HEK293 (cell line): ENCODE measurements around the gene PRTFDC1.

Experiments used
- MEIS1 ChIP-seq: sonication (generic); formaldehyde crosslinking; IDR thresholded peaks from 2 replicates; pipeline ENCODE4 v1.8.1; 2022; ENCODE audit warnings: missing genetic modification reagents, mild to moderate bottlenecking, borderline replicate concordance
- SP3 ChIP-seq: fragments of 450-650 bp; formaldehyde crosslinking; IDR thresholded peaks from 2 replicates; pipeline ENCODE4 v1.5.1; 2016; ENCODE audit warnings: missing biosample characterization, missing genetic modification characterization
- ZBTB1 ChIP-seq: fragments of 450-650 bp; formaldehyde crosslinking; IDR thresholded peaks from 2 replicates; pipeline ENCODE4 v1.5.1; 2016; ENCODE audit warnings: missing biosample characterization, missing genetic modification characterization
- ZBTB10 ChIP-seq: fragments of 450-650 bp; formaldehyde crosslinking; IDR thresholded peaks from 2 replicates; pipeline ENCODE4 v1.5.1; 2016; ENCODE audit warnings: missing biosample characterization, missing genetic modification characterization
- ZEB2 ChIP-seq: fragments of 450-650 bp; formaldehyde crosslinking; IDR thresholded peaks from 2 replicates; pipeline ENCODE4 v1.5.1; 2016; ENCODE audit warnings: missing biosample characterization, missing genetic modification characterization
- ZNF10 ChIP-seq: fragments of 450-650 bp; formaldehyde crosslinking; IDR thresholded peaks from 2 replicates; pipeline ENCODE4 v1.5.1; 2017; ENCODE audit warnings: missing biosample characterization, missing genetic modification characterization
- ZNF521 ChIP-seq: fragments of 450-650 bp; formaldehyde crosslinking; IDR thresholded peaks from 2 replicates; pipeline ENCODE4 v1.5.1; 2017; ENCODE audit warnings: missing biosample characterization, mild to moderate bottlenecking, missing genetic modification characterization
- ZNF785 ChIP-seq: fragments of 450-650 bp; formaldehyde crosslinking; IDR thresholded peaks from 2 replicates; pipeline ENCODE4 v1.5.1; 2016; ENCODE audit warnings: missing biosample characterization, missing genetic modification characterization
- TF ChIP-seq, protein P1 (sequence below): fragments of 450-650 bp; formaldehyde crosslinking; IDR thresholded peaks from 2 replicates; pipeline ENCODE4 v1.5.1; 2016; ENCODE audit warnings: missing biosample characterization, missing genetic modification characterization
- TF ChIP-seq, protein P2 (sequence below): fragments of 450-650 bp; formaldehyde crosslinking; IDR thresholded peaks from 2 replicates; pipeline ENCODE4 v1.5.1; 2016; ENCODE audit warnings: missing biosample characterization, missing genetic modification characterization
- TF ChIP-seq, protein P3 (sequence below): fragments of 450-650 bp; formaldehyde crosslinking; IDR thresholded peaks from 2 replicates; pipeline ENCODE4 v1.5.1; 2016; ENCODE audit warnings: missing biosample characterization, missing genetic modification characterization

GRCh38 chr10:24883176-24883575, 69.2 kb downstream of the PRTFDC1 start:
- TF ChIP-seq ZEB2 (no peak), ZNF521 (tag by site-specific recombination) (no peak), SP3 (tag by site-specific recombination) (no peak), ZNF785 (tag by site-specific recombination) (no peak), ZBTB10 (tag by site-specific recombination) (no peak), ZBTB1 (tag by site-specific recombination) (no peak), MEIS1 (CRISPR knock-in tag) (no peak), ZNF10 (tag by site-specific recombination) (no peak)
- TF ChIP-seq, protein P1, sequence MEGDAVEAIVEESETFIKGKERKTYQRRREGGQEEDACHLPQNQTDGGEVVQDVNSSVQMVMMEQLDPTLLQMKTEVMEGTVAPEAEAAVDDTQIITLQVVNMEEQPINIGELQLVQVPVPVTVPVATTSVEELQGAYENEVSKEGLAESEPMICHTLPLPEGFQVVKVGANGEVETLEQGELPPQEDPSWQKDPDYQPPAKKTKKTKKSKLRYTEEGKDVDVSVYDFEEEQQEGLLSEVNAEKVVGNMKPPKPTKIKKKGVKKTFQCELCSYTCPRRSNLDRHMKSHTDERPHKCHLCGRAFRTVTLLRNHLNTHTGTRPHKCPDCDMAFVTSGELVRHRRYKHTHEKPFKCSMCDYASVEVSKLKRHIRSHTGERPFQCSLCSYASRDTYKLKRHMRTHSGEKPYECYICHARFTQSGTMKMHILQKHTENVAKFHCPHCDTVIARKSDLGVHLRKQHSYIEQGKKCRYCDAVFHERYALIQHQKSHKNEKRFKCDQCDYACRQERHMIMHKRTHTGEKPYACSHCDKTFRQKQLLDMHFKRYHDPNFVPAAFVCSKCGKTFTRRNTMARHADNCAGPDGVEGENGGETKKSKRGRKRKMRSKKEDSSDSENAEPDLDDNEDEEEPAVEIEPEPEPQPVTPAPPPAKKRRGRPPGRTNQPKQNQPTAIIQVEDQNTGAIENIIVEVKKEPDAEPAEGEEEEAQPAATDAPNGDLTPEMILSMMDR (tag by site-specific recombination): no peak
- TF ChIP-seq, protein P2, sequence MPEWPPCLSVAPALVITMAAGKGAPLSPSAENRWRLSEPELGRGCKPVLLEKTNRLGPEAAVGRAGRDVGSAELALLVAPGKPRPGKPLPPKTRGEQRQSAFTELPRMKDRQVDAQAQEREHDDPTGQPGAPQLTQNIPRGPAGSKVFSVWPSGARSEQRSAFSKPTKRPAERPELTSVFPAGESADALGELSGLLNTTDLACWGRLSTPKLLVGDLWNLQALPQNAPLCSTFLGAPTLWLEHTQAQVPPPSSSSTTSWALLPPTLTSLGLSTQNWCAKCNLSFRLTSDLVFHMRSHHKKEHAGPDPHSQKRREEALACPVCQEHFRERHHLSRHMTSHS (tag by site-specific recombination): no peak
- TF ChIP-seq, protein P3, sequence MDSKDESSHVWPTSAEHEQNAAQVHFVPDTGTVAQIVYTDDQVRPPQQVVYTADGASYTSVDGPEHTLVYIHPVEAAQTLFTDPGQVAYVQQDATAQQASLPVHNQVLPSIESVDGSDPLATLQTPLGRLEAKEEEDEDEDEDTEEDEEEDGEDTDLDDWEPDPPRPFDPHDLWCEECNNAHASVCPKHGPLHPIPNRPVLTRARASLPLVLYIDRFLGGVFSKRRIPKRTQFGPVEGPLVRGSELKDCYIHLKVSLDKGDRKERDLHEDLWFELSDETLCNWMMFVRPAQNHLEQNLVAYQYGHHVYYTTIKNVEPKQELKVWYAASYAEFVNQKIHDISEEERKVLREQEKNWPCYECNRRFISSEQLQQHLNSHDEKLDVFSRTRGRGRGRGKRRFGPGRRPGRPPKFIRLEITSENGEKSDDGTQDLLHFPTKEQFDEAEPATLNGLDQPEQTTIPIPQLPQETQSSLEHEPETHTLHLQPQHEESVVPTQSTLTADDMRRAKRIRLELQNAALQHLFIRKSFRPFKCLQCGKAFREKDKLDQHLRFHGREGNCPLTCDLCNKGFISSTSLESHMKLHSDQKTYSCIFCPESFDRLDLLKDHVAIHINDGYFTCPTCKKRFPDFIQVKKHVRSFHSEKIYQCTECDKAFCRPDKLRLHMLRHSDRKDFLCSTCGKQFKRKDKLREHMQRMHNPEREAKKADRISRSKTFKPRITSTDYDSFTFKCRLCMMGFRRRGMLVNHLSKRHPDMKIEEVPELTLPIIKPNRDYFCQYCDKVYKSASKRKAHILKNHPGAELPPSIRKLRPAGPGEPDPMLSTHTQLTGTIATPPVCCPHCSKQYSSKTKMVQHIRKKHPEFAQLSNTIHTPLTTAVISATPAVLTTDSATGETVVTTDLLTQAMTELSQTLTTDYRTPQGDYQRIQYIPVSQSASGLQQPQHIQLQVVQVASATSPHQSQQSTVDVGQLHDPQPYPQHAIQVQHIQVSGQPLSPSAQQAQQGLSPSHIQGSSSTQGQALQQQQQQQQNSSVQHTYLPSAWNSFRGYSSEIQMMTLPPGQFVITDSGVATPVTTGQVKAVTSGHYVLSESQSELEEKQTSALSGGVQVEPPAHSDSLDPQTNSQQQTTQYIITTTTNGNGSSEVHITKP (tag by site-specific recombination): no peak
